ENCODE results near the gene GLOD5.

GLOD5 gene

GRCh38 chrX:48761674-48762471 is at the start of gene GLOD5:
Gene GLOD5, plus strand, starts transcription at chrX:48761747. Its CDS starts 44 bp downstream, at chrX:48761791.
- no peak for DNase-seq (ENCODE audit: low read depth in 4 of 4, low spot score in 1 of 4)

- DNase-seq (ENCODE audit: low read depth in 4 of 4, low spot score in 1 of 4), result no peak
These were observed 49.5 kb upstream of the GLOD5 start for GRCh38 chrX:48711929-48712505.

- DNase-seq (ENCODE audit: low read depth in 4 of 4, low spot score in 1 of 4), result no peak
These were observed 47.7 kb upstream of the GLOD5 start for GRCh38 chrX:48713847-48714246.

- DNase-seq (ENCODE audit: low read depth in 4 of 4, low spot score in 1 of 4), result no peak
These were observed 47.0 kb upstream of the GLOD5 start for GRCh38 chrX:48714573-48714972.

- DNase-seq (ENCODE audit: low read depth in 4 of 4, low spot score in 1 of 4), result no peak
These were observed 46.5 kb upstream of the GLOD5 start for GRCh38 chrX:48715072-48715471.

GRCh38 chrX:48715876-48716502 is 45.6 kb upstream of the GLOD5 start:
- DNase-seq (ENCODE audit: low read depth in 4 of 4, low spot score in 1 of 4), result no peak

GRCh38 chrX:48719958-48720357 is 41.6 kb upstream of the GLOD5 start:
- no peak for DNase-seq (ENCODE audit: low read depth in 4 of 4, low spot score in 1 of 4)

GRCh38 chrX:48720577-48721250 is 40.8 kb upstream of the GLOD5 start:
- DNase-seq (ENCODE audit: low read depth in 4 of 4, low spot score in 1 of 4), result no peak

GRCh38 chrX:48721916-48722315 is 39.6 kb upstream of the GLOD5 start:
- no peak for DNase-seq (ENCODE audit: low read depth in 4 of 4, low spot score in 1 of 4)

GRCh38 chrX:48726596-48726995 is 35.0 kb upstream of the GLOD5 start:
- DNase-seq (ENCODE audit: low read depth in 4 of 4, low spot score in 1 of 4), result no peak

- DNase-seq (ENCODE audit: low read depth in 4 of 4, low spot score in 1 of 4), result no peak
These were observed 32.9 kb upstream of the GLOD5 start for GRCh38 chrX:48728653-48729052.

GRCh38 chrX:48736303-48736702 is 25.2 kb upstream of the GLOD5 start:
- no peak for DNase-seq (ENCODE audit: low read depth in 4 of 4, low spot score in 1 of 4)

GRCh38 chrX:48736878-48737212 is 24.7 kb upstream of the GLOD5 start:
- no peak for DNase-seq (ENCODE audit: low read depth in 4 of 4, low spot score in 1 of 4)

GRCh38 chrX:48737213-48737938 is 24.2 kb upstream of the GLOD5 start:
- DNase-seq (ENCODE audit: low read depth in 4 of 4, low spot score in 1 of 4), result peak; percentile 46 to 79 (median 58)

GRCh38 chrX:48737940-48738339 is 23.6 kb upstream of the GLOD5 start:
- DNase-seq (ENCODE audit: low read depth in 4 of 4, low spot score in 1 of 4), result no peak

GRCh38 chrX:48741834-48742233 is 19.7 kb upstream of the GLOD5 start:
- no peak for DNase-seq (ENCODE audit: low read depth in 4 of 4, low spot score in 1 of 4)

- no peak for DNase-seq (ENCODE audit: low read depth in 4 of 4, low spot score in 1 of 4)
These were observed 16.3 kb upstream of the GLOD5 start for GRCh38 chrX:48745222-48745621.

GRCh38 chrX:48747415-48748016 is 14.0 kb upstream of the GLOD5 start:
- DNase-seq (ENCODE audit: low read depth in 4 of 4, low spot score in 1 of 4), result no peak

- DNase-seq (ENCODE audit: low read depth in 4 of 4, low spot score in 1 of 4), result no peak
These were observed 12.4 kb upstream of the GLOD5 start for GRCh38 chrX:48749182-48749581.

GRCh38 chrX:48751343-48751742 is 10.2 kb upstream of the GLOD5 start:
- DNase-seq (ENCODE audit: low read depth in 4 of 4, low spot score in 1 of 4), result no peak

- DNase-seq (ENCODE audit: low read depth in 4 of 4, low spot score in 1 of 4), result no peak
These were observed 9.0 kb upstream of the GLOD5 start for GRCh38 chrX:48752498-48752897.
